ENCODE measurements around the gene MYO19. TPM values are rescaled to one million over a fixed set of nuclear protein-coding genes. Genes with fewer than 3 reads are reported as not detected.

Gene MYO19
- total RNA-seq, 2 donors from 2014 or later = 8.2 to 12.8 TPM

DNA sequence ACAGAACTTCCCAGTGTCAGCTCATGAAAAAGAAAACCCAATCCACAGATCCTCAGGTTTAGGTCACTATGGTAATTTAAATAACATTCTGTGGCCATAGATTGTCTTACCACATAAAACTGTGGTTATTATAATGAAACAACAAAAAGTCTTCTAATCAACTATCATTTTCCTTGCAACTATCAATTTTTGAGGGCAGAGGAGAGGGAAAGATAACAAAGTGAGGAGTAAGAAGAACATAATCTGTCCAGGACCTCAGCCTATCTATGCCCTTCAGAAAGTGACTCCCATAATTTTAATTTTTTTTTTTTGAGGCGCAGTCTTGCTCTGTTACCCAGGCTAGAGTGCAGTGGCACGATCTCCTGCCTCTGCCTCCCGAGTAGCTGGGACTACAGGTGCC, 6.0 kb upstream of the MYO19 start:
- Histone ChIP-seq H3K27ac (no peak overlapping the region), H3K9me3 (no peaks in the 10 kb centered on the region), H3K27me3 (no peaks in the 10 kb centered on the region), H3K4me1 (peaks cover 0 to 15% of the 10 kb centered on the region in 2 donors), H3K4me3 (no peak overlapping the region), H3K36me3 (peaks cover 10% of the 10 kb centered on the region)
- DNase-seq (ENCODE audit: low spot score) = no peak
- no peak for TF ChIP-seq CTCF (IDR thresholded peaks at IDR 0.05)

DNA sequence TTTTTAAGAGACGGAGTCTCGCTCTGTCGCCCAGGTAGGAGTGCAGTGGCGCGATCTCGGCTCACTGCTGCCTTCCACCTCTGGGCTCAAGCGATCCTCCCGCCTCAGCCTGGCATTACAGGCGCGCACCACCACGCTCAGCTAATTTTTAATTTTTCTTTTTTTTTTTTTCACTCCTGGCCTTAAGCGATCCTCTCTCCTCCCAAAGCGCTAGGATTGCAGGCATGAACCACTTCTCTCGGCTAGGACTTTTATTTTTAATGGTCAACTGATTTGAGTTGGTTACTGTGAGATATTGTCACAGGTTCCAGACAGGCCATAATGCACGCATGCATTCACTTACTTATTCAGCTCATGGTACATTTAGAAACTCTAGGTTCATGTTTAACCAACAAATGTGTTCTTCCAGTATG, 1.0 kb upstream of the MYO19 start:
- DNase-seq (ENCODE audit: low spot score) = no peak
- Histone ChIP-seq H3K9me3 (no peaks in the 10 kb centered on the region), H3K27me3 (no peaks in the 10 kb centered on the region), H3K36me3 (peaks cover 24% of the 10 kb centered on the region), H3K4me1 (peaks cover 0 to 18% of the 10 kb centered on the region in 2 donors), H3K4me3 (peak overlapping the region; percentile 66 to 75), H3K27ac (peak overlapping the region; percentile 91 to 97)
- no peak for TF ChIP-seq CTCF (IDR thresholded peaks at IDR 0.05)

- Histone ChIP-seq H3K4me1 (peaks cover 0 to 18% of the 10 kb centered on the region in 2 donors), H3K4me3 (peak overlapping the region; percentile 66 to 75), H3K9me3 (no peaks in the 10 kb centered on the region), H3K36me3 (peaks cover 24% of the 10 kb centered on the region), H3K27ac (peak overlapping the region; percentile 91 to 97), H3K27me3 (no peaks in the 10 kb centered on the region)
- peak; percentile 68 for DNase-seq (ENCODE audit: low spot score)
- TF ChIP-seq CTCF (IDR thresholded peaks at IDR 0.05) = peak; percentile 46 to 53
Measured at GRCh38 chr17:36533935-36534839, 481 bp downstream of the MYO19 start.

DNA sequence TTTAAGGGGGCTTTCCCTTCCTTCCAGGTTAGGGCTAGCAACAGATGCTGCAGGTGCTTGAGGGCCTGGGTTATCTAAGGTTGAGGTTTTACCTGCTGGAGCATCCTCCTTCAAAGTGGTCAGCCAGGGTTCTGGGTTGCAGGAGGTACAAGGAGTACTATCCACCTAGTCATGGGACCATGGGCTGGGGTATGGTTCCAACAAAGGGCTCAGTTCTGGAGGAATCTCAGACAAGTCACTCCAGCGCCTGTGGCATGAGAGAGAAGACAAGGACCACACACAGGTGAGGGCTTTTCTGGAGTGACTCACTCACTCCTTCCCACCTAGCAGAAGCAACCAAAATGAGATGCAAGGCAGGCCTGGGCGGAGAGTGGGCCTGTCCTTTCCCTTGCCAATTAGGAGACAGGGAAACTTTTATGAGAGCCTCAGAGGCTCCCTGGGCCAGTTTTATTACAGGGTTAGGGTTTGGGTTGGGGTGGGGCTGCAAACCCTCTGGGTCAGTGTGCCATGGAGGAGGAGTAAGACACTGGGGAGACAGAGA, 2.2 kb downstream of the MYO19 start:
- peaks cover 19% of the 10 kb centered on the region for H3K36me3 ChIP-seq

GRCh38 chr17:36529121-36529520, 5.5 kb downstream of the MYO19 start:
- Histone ChIP-seq H3K36me3 (peaks cover 45% of the 10 kb centered on the region), H3K4me1 (peaks cover 0 to 8% of the 10 kb centered on the region in 2 donors), H3K4me3 (no peak overlapping the region), H3K9me3 (no peaks in the 10 kb centered on the region), H3K27ac (no peak overlapping the region), H3K27me3 (no peaks in the 10 kb centered on the region)
- TF ChIP-seq CTCF (IDR thresholded peaks at IDR 0.05) = no peak
- DNase-seq (ENCODE audit: low spot score) = no peak

More for the DNA sequence above, 2.2 kb downstream of the MYO19 start:
- no peaks in the 10 kb centered on the region for H3K27me3 ChIP-seq
- H3K9me3 ChIP-seq = no peaks in the 10 kb centered on the region
- no peak overlapping the region for H3K27ac ChIP-seq
- no peak overlapping the region for H3K4me3 ChIP-seq
- DNase-seq (ENCODE audit: low spot score) = no peak
- TF ChIP-seq CTCF (IDR thresholded peaks at IDR 0.05) = no peak
- H3K4me1 ChIP-seq = peaks cover 0 to 18% of the 10 kb centered on the region in 2 donors

Data from right atrium auricular region (tissue), 2 donors.